GM23338 (cell line): Measurements from ENCODE around the gene KCNN2.

Experiments
- EZH2phosphoT487 ChIP-seq: fragments of 200-600 bp; sonication (generic); IDR thresholded peaks from one replicate; pipeline ENCODE4 v1.8.1; 2018; ENCODE audit warnings: antibody characterized with exemption; ENCODE audit not compliant: unreplicated experiment
- TF ChIP-seq, protein P1 (sequence below), 2 experiments: fragments of 200-600 bp in 1 of 2; sonication (generic) in 1 of 2; conservative IDR thresholded peaks; 2 replicates each; pipeline versions ENCODE4 v1.5.1 to v1.6.1; 2016 to 2017; ENCODE audit warnings: antibody characterized with exemption in 2 of 2, low read depth in 2 of 2, mild to moderate bottlenecking in 2 of 2, moderate library complexity in 1 of 2

DNA sequence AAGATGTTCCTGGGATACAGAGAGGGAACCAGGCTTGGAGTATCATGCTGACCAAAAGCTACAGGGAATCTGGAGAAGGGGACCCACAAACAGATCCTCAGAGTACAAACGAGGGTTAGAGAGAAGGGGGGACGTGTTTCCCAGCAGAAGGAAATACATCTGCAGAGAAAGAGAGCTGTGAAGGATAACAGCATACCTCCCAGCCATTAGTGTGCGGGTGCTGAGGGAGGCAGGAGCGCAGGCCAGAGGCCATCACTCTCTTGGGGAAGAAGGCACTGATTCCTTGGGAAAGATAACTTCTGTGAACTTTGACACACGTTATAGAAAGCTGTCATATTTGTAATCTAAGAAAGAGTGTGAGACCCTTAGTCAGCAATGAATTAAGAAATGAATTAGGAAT, 96.9 kb downstream of the KCNN2 start:
- TF ChIP-seq, protein P1, sequence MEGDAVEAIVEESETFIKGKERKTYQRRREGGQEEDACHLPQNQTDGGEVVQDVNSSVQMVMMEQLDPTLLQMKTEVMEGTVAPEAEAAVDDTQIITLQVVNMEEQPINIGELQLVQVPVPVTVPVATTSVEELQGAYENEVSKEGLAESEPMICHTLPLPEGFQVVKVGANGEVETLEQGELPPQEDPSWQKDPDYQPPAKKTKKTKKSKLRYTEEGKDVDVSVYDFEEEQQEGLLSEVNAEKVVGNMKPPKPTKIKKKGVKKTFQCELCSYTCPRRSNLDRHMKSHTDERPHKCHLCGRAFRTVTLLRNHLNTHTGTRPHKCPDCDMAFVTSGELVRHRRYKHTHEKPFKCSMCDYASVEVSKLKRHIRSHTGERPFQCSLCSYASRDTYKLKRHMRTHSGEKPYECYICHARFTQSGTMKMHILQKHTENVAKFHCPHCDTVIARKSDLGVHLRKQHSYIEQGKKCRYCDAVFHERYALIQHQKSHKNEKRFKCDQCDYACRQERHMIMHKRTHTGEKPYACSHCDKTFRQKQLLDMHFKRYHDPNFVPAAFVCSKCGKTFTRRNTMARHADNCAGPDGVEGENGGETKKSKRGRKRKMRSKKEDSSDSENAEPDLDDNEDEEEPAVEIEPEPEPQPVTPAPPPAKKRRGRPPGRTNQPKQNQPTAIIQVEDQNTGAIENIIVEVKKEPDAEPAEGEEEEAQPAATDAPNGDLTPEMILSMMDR (conservative IDR thresholded peaks at IDR 0.05; ENCODE audit: low read depth in 2 of 2): no peak
- no peak for TF ChIP-seq EZH2phosphoT487
